ENCODE results near the gene IRF7. TPM values are rescaled to one million over a fixed set of nuclear protein-coding genes. Genes with fewer than 3 reads are reported as not detected.
"Not testable (repeated sequence)": the region's sequence is repeated elsewhere in the genome, so short reads cannot be mapped to it uniquely, and the experiment has no call there.

IRF7 gene
- total and polyA plus RNA-seq, 12 donors: 4.5 to 48.4 (median 11.4) TPM

- DNase-seq (no peak), ATAC-seq (peak in 6 of 8 donors; percentile 1 to 72 (median 46))
- no peak for TF ChIP-seq CTCF (IDR thresholded peaks at IDR 0.05)
- H3K27ac ChIP-seq: peak overlapping the region in 9 of 10 donors; percentile 14 to 67 (median 44)
- H3K9me3 ChIP-seq: no peaks in the 10 kb centered on the region
- H3K4me1 ChIP-seq: peaks cover 23 to 52% (median 48%) of the 10 kb centered on the region in 9 donors
- WGBS, 2 donors: 0 to 1% methylated on average over 60 to 75 of the region's 81 CpGs
- peaks cover 0 to 21% (median 0%) of the 10 kb centered on the region in 7 donors for H3K27me3 ChIP-seq
- intact Hi-C loops (cut with DNase I): loop anchor here in 3 of 10 donors (5.0 to 10.0 kb wide), 3 partner anchors 37 to 61 kb away; partner anchors contain the start of gene IRF7 (in 1 of the 3)
- peak overlapping the region; percentile 51 to 99 (median 67) for H3K4me3 ChIP-seq
- peaks cover 0 to 5% (median 0%) of the 10 kb centered on the region in 9 donors for H3K36me3 ChIP-seq
These were observed 40.3 kb downstream of the IRF7 start for GRCh38 chr11:575313-575995.

- WGBS, 2 donors: 28 to 29% methylated on average over 25 of the region's 25 CpGs
- Histone ChIP-seq H3K27ac (peak overlapping the region in 5 of 10 donors; percentile 40 to 67 (median 58)), H3K36me3 (peaks cover 0 to 5% (median 0%) of the 10 kb centered on the region in 9 donors), H3K4me3 (peak overlapping the region; percentile 51 to 99 (median 67)), H3K4me1 (peaks cover 20 to 48% (median 45%) of the 10 kb centered on the region in 9 donors), H3K27me3 (peaks cover 0 to 21% (median 0%) of the 10 kb centered on the region in 7 donors), H3K9me3 (no peaks in the 10 kb centered on the region)
- intact Hi-C loops (cut with DNase I): loop anchor here in 3 of 10 donors (5.0 to 10.0 kb wide), 3 partner anchors 38 to 60 kb away; partner anchors contain the start of gene IRF7 (in 1 of the 3)
- DNase-seq: no peak
- no peak for TF ChIP-seq CTCF (IDR thresholded peaks at IDR 0.05)
- ATAC-seq: peak in 1 of 8 donors; percentile 2
These were observed 41.0 kb downstream of the IRF7 start for GRCh38 chr11:574632-575312.

GRCh38 chr11:574031-574570 lies 41.6 kb downstream of the IRF7 start:
- Histone ChIP-seq H3K4me1 (peaks cover 18 to 48% (median 45%) of the 10 kb centered on the region in 9 donors), H3K4me3 (peak overlapping the region in 1 of 10 donors; percentile 99), H3K27me3 (peaks cover 0 to 21% (median 0%) of the 10 kb centered on the region in 7 donors), H3K27ac (peak overlapping the region in 1 of 10 donors; percentile 53)
- not testable (repeated sequence) for ATAC-seq, DNase-seq, H3K9me3 ChIP-seq, H3K36me3 ChIP-seq
- intact Hi-C loops (cut with DNase I): loop anchor here in 1 of 10 donors (10.0 kb wide), 1 partner anchor 59 kb away; no protein-coding TSS in a partner anchor
- 67 to 68% methylated on average over 14 of the region's 14 CpGs for WGBS, 2 donors

- no peak overlapping the region for H3K27ac ChIP-seq
- peaks cover 0 to 1% (median 0%) of the 10 kb centered on the region in 9 donors for H3K36me3 ChIP-seq
- ATAC-seq (no peak), DNase-seq (no peak)
- intact Hi-C loops (cut with DNase I): loop anchor here in 1 of 10 donors (10.0 kb wide), 1 partner anchor 58 kb away; no protein-coding TSS in a partner anchor
- H3K27me3 ChIP-seq: peaks cover 0 to 21% (median 0%) of the 10 kb centered on the region in 7 donors
- H3K4me1 ChIP-seq: peaks cover 16 to 42% (median 39%) of the 10 kb centered on the region in 9 donors
- TF ChIP-seq CTCF (IDR thresholded peaks at IDR 0.05): no peak
- no peak overlapping the region for H3K4me3 ChIP-seq
- 91 to 92% methylated on average over 16 of the region's 16 CpGs for WGBS, 2 donors
- no peaks in the 10 kb centered on the region for H3K9me3 ChIP-seq
These were observed 42.5 kb downstream of the IRF7 start for GRCh38 chr11:573146-573759.
